ENCODE results near the gene DLX3. TPM values are rescaled to one million over a fixed set of nuclear protein-coding genes. Genes with fewer than 3 reads are reported as not detected.

DLX3 gene
- polyA plus RNA-seq, 3 donors: not detected

DNA sequence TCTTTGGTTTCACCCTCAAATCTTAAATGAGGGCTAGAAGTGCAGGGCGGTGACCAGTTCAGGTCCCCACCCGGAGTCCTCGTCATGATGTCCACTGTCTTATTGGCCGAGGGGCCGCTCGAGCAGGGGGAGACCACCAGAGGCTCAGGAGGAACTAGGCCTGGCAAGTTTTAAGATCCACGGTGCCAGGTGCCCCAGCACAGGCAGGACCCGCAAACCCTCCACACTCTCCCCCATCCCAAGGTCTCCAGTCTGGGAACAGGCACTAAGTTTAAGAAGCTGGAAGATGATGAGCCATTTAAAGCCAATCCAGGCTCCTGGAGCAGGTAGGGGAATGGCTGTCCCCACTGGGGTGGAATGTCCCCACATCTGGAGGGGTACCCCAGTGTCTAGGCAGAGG lies 4.1 kb downstream of the DLX3 start:
- Histone ChIP-seq H3K36me3 (replicated peaks in 1 of 2; ENCODE audit: control insufficient read depth in 1 of 2, insufficient read depth in 2 of 2, low read length in 2 of 2) (no peaks in the 10 kb centered on the region), H3K4me2 (replicated peaks; ENCODE audit: extremely low read depth, low read length, poor library complexity, severe bottlenecking) (no peak overlapping the region), H3K4me1 (ENCODE audit: control insufficient read depth in 1 of 2, insufficient read depth in 2 of 2, low read length in 2 of 2) (peaks cover 6 to 29% of the 10 kb centered on the region in 2 donors), H3K27ac (ENCODE audit: low read depth in 1 of 2, low read length in 2 of 2) (no peak overlapping the region), H3K4me3 (replicated peaks in 1 of 3; ENCODE audit: low read depth in 2 of 3, low read length in 3 of 3) (no peak overlapping the region), H2AFZ (ENCODE audit: insufficient read depth, low read depth, low read length, poor library complexity, severe bottlenecking) (no peak overlapping the region), H3K9ac (ENCODE audit: insufficient read depth, low read length, poor library complexity, severe bottlenecking) (no peak overlapping the region), H4K20me1 (ENCODE audit: insufficient read depth, low read length) (no peaks in the 10 kb centered on the region), H3K9me3 (replicated peaks in 1 of 2; ENCODE audit: control insufficient read depth in 1 of 2, insufficient read depth in 1 of 2, low read length in 2 of 2) (peaks cover 9 to 30% of the 10 kb centered on the region in 2 donors), H3K27me3 (ENCODE audit: control insufficient read depth in 2 of 2, insufficient read depth in 2 of 2, low read length in 2 of 2) (peaks cover 45 to 95% of the 10 kb centered on the region in 2 donors), H3K79me2 (ENCODE audit: insufficient read depth, low read length) (no peaks in the 10 kb centered on the region)
- H3K4me3 Mint-ChIP-seq: peak overlapping the region in 1 of 2 donors; percentile 55
- H3K36me3 Mint-ChIP-seq: peaks cover 0 to 11% of the 10 kb centered on the region in 2 donors
- no peak for DNase-seq
- H3K4me1 Mint-ChIP-seq: peaks cover 24% of the 10 kb centered on the region
- H3K27me3 Mint-ChIP-seq (ENCODE audit: low read depth in 3 of 3): peaks cover 80 to 98% (median 95%) of the 10 kb centered on the region in 3 donors
- intact Hi-C loops (cut with micrococcal nuclease): loop anchor here in 1 of 2 donors (10.0 kb wide), 1 partner anchor 416 kb away; the partner anchor contains the start of gene NXPH3
- peaks cover 3 to 21% (median 12%) of the 10 kb centered on the region in 7 donors for H3K9me3 Mint-ChIP-seq
- TF ChIP-seq, protein P1, sequence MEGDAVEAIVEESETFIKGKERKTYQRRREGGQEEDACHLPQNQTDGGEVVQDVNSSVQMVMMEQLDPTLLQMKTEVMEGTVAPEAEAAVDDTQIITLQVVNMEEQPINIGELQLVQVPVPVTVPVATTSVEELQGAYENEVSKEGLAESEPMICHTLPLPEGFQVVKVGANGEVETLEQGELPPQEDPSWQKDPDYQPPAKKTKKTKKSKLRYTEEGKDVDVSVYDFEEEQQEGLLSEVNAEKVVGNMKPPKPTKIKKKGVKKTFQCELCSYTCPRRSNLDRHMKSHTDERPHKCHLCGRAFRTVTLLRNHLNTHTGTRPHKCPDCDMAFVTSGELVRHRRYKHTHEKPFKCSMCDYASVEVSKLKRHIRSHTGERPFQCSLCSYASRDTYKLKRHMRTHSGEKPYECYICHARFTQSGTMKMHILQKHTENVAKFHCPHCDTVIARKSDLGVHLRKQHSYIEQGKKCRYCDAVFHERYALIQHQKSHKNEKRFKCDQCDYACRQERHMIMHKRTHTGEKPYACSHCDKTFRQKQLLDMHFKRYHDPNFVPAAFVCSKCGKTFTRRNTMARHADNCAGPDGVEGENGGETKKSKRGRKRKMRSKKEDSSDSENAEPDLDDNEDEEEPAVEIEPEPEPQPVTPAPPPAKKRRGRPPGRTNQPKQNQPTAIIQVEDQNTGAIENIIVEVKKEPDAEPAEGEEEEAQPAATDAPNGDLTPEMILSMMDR (IDR thresholded peaks at IDR 0.05): no peak
- 92% methylated on average over 6 of the region's 8 CpGs for WGBS (ENCODE audit: insufficient coverage)
- no peak overlapping the region for H3K27ac Mint-ChIP-seq

DNA sequence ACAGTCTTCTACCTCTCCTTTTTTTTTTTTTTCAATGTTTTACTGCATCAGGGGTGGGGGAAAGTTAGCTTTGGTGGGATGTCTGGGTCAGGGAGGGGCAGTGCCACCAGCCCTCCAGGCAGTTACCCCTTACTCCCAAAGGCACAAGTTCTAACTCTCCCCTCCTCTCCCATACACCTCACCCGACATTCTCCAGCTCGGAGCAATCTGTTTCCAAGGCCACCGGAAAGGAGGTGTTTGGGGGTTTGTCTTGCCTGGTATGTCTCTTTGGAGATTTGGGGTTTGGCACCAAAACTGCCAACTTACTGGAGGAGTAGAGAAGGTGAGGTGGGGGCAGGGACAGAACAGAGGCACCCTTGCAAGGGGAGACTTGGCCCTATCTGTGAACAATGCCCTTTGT lies 4.7 kb downstream of the DLX3 start:
- Mint-ChIP-seq H3K4me3 (peak overlapping the region in 1 of 2 donors; percentile 12), H3K36me3 (peaks cover 0 to 10% of the 10 kb centered on the region in 2 donors), H3K27ac (no peak overlapping the region), H3K27me3 (ENCODE audit: low read depth in 3 of 3) (peaks cover 76 to 98% (median 94%) of the 10 kb centered on the region in 3 donors), H3K9me3 (peaks cover 3 to 20% (median 12%) of the 10 kb centered on the region in 7 donors), H3K4me1 (peaks cover 22% of the 10 kb centered on the region)
- Histone ChIP-seq H3K4me3 (replicated peaks in 1 of 3; ENCODE audit: low read depth in 2 of 3, low read length in 3 of 3) (no peak overlapping the region), H3K36me3 (replicated peaks in 1 of 2; ENCODE audit: control insufficient read depth in 1 of 2, insufficient read depth in 2 of 2, low read length in 2 of 2) (no peaks in the 10 kb centered on the region), H3K9me3 (replicated peaks in 1 of 2; ENCODE audit: control insufficient read depth in 1 of 2, insufficient read depth in 1 of 2, low read length in 2 of 2) (peaks cover 9 to 25% of the 10 kb centered on the region in 2 donors), H4K20me1 (ENCODE audit: insufficient read depth, low read length) (no peaks in the 10 kb centered on the region), H3K9ac (ENCODE audit: insufficient read depth, low read length, poor library complexity, severe bottlenecking) (no peak overlapping the region), H3K4me1 (ENCODE audit: control insufficient read depth in 1 of 2, insufficient read depth in 2 of 2, low read length in 2 of 2) (peaks cover 6 to 29% of the 10 kb centered on the region in 2 donors), H2AFZ (ENCODE audit: insufficient read depth, low read depth, low read length, poor library complexity, severe bottlenecking) (no peak overlapping the region), H3K4me2 (replicated peaks; ENCODE audit: extremely low read depth, low read length, poor library complexity, severe bottlenecking) (no peak overlapping the region), H3K79me2 (ENCODE audit: insufficient read depth, low read length) (no peaks in the 10 kb centered on the region), H3K27ac (ENCODE audit: low read depth in 1 of 2, low read length in 2 of 2) (no peak overlapping the region), H3K27me3 (ENCODE audit: control insufficient read depth in 2 of 2, insufficient read depth in 2 of 2, low read length in 2 of 2) (peaks cover 39 to 95% of the 10 kb centered on the region in 2 donors)
- TF ChIP-seq, protein P1 (IDR thresholded peaks at IDR 0.05): no peak
- DNase-seq: no peak
- WGBS (ENCODE audit: insufficient coverage): no CpG with 5 or more reads among the region's 3 CpGs
- intact Hi-C loops (cut with micrococcal nuclease): loop anchor here in 1 of 2 donors (10.0 kb wide), 1 partner anchor 416 kb away; the partner anchor contains the start of gene NXPH3
